ENCODE data around the gene USP11.

DNA sequence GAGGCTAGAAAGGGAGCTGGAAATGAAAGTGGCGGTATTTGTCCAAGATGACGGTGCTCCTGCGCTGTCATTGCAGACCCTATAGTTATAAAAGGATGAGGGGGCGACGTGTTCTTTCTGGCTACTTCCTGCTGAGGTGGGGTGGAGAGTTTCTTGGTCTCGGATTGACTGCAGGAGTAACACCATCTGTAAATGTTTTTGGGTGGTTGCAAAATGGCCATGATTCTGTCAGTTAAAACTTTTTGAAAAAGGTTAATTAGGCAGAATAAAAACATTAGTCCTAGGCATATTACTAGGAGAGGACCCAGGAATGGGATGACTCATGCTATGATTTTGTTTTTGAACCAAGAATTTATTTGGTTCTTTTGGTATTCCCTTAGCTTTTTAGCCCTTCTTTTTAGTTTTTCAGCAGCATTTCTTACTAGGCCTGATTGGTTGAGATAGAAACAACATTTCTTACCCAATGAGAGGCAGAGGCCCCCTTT is 53.1 kb downstream of the USP11 start:
- TF ChIP-seq, protein P1, sequence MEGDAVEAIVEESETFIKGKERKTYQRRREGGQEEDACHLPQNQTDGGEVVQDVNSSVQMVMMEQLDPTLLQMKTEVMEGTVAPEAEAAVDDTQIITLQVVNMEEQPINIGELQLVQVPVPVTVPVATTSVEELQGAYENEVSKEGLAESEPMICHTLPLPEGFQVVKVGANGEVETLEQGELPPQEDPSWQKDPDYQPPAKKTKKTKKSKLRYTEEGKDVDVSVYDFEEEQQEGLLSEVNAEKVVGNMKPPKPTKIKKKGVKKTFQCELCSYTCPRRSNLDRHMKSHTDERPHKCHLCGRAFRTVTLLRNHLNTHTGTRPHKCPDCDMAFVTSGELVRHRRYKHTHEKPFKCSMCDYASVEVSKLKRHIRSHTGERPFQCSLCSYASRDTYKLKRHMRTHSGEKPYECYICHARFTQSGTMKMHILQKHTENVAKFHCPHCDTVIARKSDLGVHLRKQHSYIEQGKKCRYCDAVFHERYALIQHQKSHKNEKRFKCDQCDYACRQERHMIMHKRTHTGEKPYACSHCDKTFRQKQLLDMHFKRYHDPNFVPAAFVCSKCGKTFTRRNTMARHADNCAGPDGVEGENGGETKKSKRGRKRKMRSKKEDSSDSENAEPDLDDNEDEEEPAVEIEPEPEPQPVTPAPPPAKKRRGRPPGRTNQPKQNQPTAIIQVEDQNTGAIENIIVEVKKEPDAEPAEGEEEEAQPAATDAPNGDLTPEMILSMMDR (IDR thresholded peaks at IDR 0.05; ENCODE audit: low read depth, low read length), result no peak
- TF ChIP-seq EZH2phosphoT487 (IDR thresholded peaks at IDR 0.05; ENCODE audit: low read depth), result no peak
